GM12878 (cell line): Measurements from ENCODE around the gene SMIM35. TPM values are rescaled to one million over a fixed set of nuclear protein-coding genes. Genes with fewer than 3 reads are reported as not detected.

Experiments used
- ATAC-seq: fragments of 200-7000 bp; cut with Tn5 transposase; 3 replicates; pipeline ENCODE4 v1.9.1; 2020; ENCODE audit warnings: mild to moderate bottlenecking, moderate library complexity
- BruUV-seq: library from RNA; stranded (reverse); fragments of 400-500 nt; replicated peaks from 2 replicates; lab custom pipeline; 2021; lab: Mats Ljungman, UMichigan
- CTCF ChIA-PET: fragments of 300-600 bp; sonication (Branson Sonifier 250); formaldehyde crosslinking; extraction: SDS; loops from one replicate; lab custom pipeline; 2021; ENCODE audit warnings: inconsistent platforms; lab: Yijun Ruan, JAX
- POLR2A ChIA-PET: fragments of 350-600 bp; formaldehyde crosslinking; extraction: SDS; loops from one replicate; lab custom pipeline; 2021; ENCODE audit warnings: inconsistent platforms; lab: Charles Lee
- RAD21 ChIA-PET: fragments of 300-600 bp; sonication (Branson Sonifier 250); formaldehyde crosslinking; loops from one replicate; lab custom pipeline; 2023; ENCODE audit warnings: antibody characterized with exemption; ENCODE audit not compliant: unreplicated experiment; lab: Charles Lee
- SMC1A ChIA-PET: fragments of 300-600 bp; sonication (Branson Sonifier 250); formaldehyde crosslinking; loops from one replicate; lab custom pipeline; 2023; ENCODE audit not compliant: unreplicated experiment, uncharacterized antibody; lab: Charles Lee
- DNase-seq: peaks from one replicate; pipeline ENCODE4 v3.0.0-alpha.2; 2011; ENCODE audit warnings: low read depth, low spot score
- FAIRE-seq: peaks from 3 replicates; lab custom pipeline; 2011; peaks lifted over from hg19 to GRCh38; lab: Jason Lieb, UNC
- H2AFZ ChIP-seq: 2 replicates; pipeline ENCODE4 v1.6.0; 2011; ENCODE audit warnings: low read depth, low read length, control low read depth; ENCODE audit not compliant: control insufficient read depth
- H3K27ac ChIP-seq: 2 replicates; pipeline ENCODE4 v1.5.1; 2011; ENCODE audit warnings: control low read depth; ENCODE audit not compliant: control insufficient read depth, insufficient read depth
- H3K27me3 ChIP-seq, 2 experiments: replicated peaks in 1 of 2; 2 replicates each; pipeline versions ENCODE4 v1.6.0 to v1.6.1; 2011; ENCODE audit warnings: low read length in 1 of 2; ENCODE audit not compliant: control insufficient read depth in 2 of 2, insufficient read depth in 2 of 2
- H3K36me3 ChIP-seq, 2 experiments: 2 replicates each; pipeline ENCODE4 v1.5.1; 2011; ENCODE audit warnings: low read length in 1 of 2; ENCODE audit not compliant: control insufficient read depth in 2 of 2, insufficient read depth in 2 of 2
- H3K4me1 ChIP-seq: 2 replicates; pipeline ENCODE4 v1.6.1; 2011; ENCODE audit warnings: mild to moderate bottlenecking, low read length, moderate library complexity, mixed read lengths; ENCODE audit not compliant: control insufficient read depth, insufficient read depth
- H3K4me2 ChIP-seq: 2 replicates; pipeline ENCODE4 v1.6.0; 2011; ENCODE audit warnings: control low read depth; ENCODE audit not compliant: control insufficient read depth, insufficient read depth
- H3K4me3 ChIP-seq: fragments of 200-600 bp; sonication (generic); 2 replicates; pipeline ENCODE4 v1.5.1; 2016
- H3K79me2 ChIP-seq: 2 replicates; pipeline ENCODE4 v1.6.0; 2011; ENCODE audit warnings: low read length; ENCODE audit not compliant: control insufficient read depth, insufficient read depth
- H3K9ac ChIP-seq: 2 replicates; pipeline ENCODE4 v1.8.0; 2011; ENCODE audit warnings: low read length, control low read depth, mixed read lengths; ENCODE audit not compliant: control insufficient read depth, insufficient read depth
- H3K9me3 ChIP-seq: replicated peaks from 3 replicates; pipeline ENCODE4 v1.5.1; 2011; ENCODE audit warnings: mild to moderate bottlenecking, low read length; ENCODE audit not compliant: control insufficient read depth, insufficient read depth
- H4K20me1 ChIP-seq: 2 replicates; pipeline ENCODE4 v1.6.0; 2011; ENCODE audit not compliant: control insufficient read depth, insufficient read depth
- ASH2L ChIP-seq: fragments of 300-600, 200-600 bp; sonication (generic); IDR thresholded peaks from 2 replicates; pipeline ENCODE4 v1.6.1; 2017; ENCODE audit warnings: low read depth, mild to moderate bottlenecking, borderline replicate concordance
- CBX5 ChIP-seq: sonication (generic); IDR thresholded peaks from 2 replicates; pipeline ENCODE4 v1.6.1; 2016; ENCODE audit warnings: low read depth, moderate library complexity, mild to moderate bottlenecking, inconsistent platforms
- IRF3 ChIP-seq: fragments of 450-650 bp; IDR thresholded peaks from 2 replicates; pipeline ENCODE4 v1.6.1; 2014; ENCODE audit warnings: mild to moderate bottlenecking
- MTA3 ChIP-seq: IDR thresholded peaks from 2 replicates; pipeline ENCODE4 v1.6.1; 2012; ENCODE audit warnings: low read length, inconsistent platforms, borderline replicate concordance
- PAX8 ChIP-seq: fragments of 450-650 bp; IDR thresholded peaks from 2 replicates; pipeline ENCODE4 v1.6.1; 2017; ENCODE audit warnings: mild to moderate bottlenecking, moderate library complexity
- PBX3 ChIP-seq: IDR thresholded peaks from 2 replicates; pipeline ENCODE4 v1.6.1; 2011; ENCODE audit warnings: mild to moderate bottlenecking, low read depth, low read length, moderate library complexity; ENCODE audit not compliant: insufficient replicate concordance
- RELA ChIP-seq: fragments of 450-650 bp; IDR thresholded peaks from 2 replicates; pipeline ENCODE4 v1.8.0; 2014; ENCODE audit warnings: borderline replicate concordance; ENCODE audit not compliant: partially characterized antibody
- REST ChIP-seq: IDR thresholded peaks from 2 replicates; pipeline ENCODE4 v1.6.1; 2012; ENCODE audit warnings: mild to moderate bottlenecking, low read depth, low read length
- ZNF384 ChIP-seq: IDR thresholded peaks from 2 replicates; pipeline ENCODE4 v1.6.1; 2012; ENCODE audit warnings: low read depth, mild to moderate bottlenecking, low read length, improper control_type of control experiment, borderline replicate concordance
- WGBS: methylation state at CpG from one replicate; pipeline ENCODE4 v1.1.6; 2016; ENCODE audit warnings: low lambda C conversion rate; ENCODE audit not compliant: insufficient replicate concordance, insufficient coverage; ENCODE audit errors: missing lambda C conversion rate; 5-methylcytosine and 5-hydroxymethylcytosine counted together
- in situ Hi-C: fragments of 300-500 bp; cut with MboI; formaldehyde crosslinking; loops from 9 replicates; pipeline ENCODE4 v1.14.3; 2018; ENCODE audit warnings: mixed read lengths
- intact Hi-C: fragments of 100-400 bp; cut with micrococcal nuclease; formaldehyde crosslinking; loops from one replicate; pipeline ENCODE4 v1.14.2; 2022; ENCODE audit not compliant: unreplicated experiment
- polyA plus RNA-seq, 11 experiments: library from polyadenylated mRNA; depleted of rRNA in 4 of 11; unstranded in 6 of 11; stranded (reverse) in 5 of 11; fragments of >200 nt; fragmentation: Nextera tagmentation in 4 of 11; fragmentation: Illumina TruSeq in 1 of 11; extraction: Ambion mirVana in 4 of 11; extraction: Trizol in 1 of 11; gene quantifications; 1 replicate in 1 of 11; 2 replicates in 10 of 11; pipeline versions ENCODE4 v1.2.1 to v1.2.3, GENCODE V29; 2011 to 2016; ENCODE audit warnings: inconsistent platforms in 2 of 11, missing spikeins in 2 of 11, low read depth in 1 of 11
- total RNA-seq, 4 experiments: library from RNA; depleted of rRNA in 3 of 4; stranded (reverse); fragments of >200 nt in 3 of 4; fragmentation: Illumina TruSeq in 1 of 4; extraction: Trizol in 1 of 4; gene quantifications; 2 replicates each; pipeline versions ENCODE4 v1.2.1 to v1.2.3, GENCODE V29; 2013 to 2021

SMIM35 gene
- total and polyA plus RNA-seq, 10 of the 15 experiments (the other 5 are each of a cell fraction or from before 2014, with no cell fraction given): 0.02 to 1.1 (median 0.05) TPM; not detected in 5

GRCh38 chr11:118061586-118062125 is 25.1 kb downstream of the SMIM35 start:
- no peak overlapping the region for H3K27ac ChIP-seq
- TF ChIP-seq PAX8 (no peak), CBX5 (no peak), MTA3 (no peak), RELA (no peak), IRF3 (no peak), ZNF384 (no peak), ASH2L (no peak), PBX3 (no peak), REST (no peak)
- TF ChIP-seq, all 136 proteins: peak for 0

More at GRCh38 chr11:118061586-118062125, 25.1 kb downstream of the SMIM35 start:
- Histone ChIP-seq H3K27me3 (peaks cover 1 to 3% of the 10 kb centered on the region in 2 experiments; a peak in 3 of 4 replicates), H3K4me1 (no peaks in the 10 kb centered on the region), H3K9ac (no peak overlapping the region), H3K79me2 (no peaks in the 10 kb centered on the region), H4K20me1 (no peaks in the 10 kb centered on the region), H3K9me3 (no peaks in the 10 kb centered on the region), H2AFZ (no peak overlapping the region), H3K36me3 (no peaks in the 10 kb centered on the region), H3K4me3 (no peak overlapping the region), H3K4me2 (no peak overlapping the region)
- ChIA-PET CTCF (interaction anchor here (0.6 to 2.3 kb wide), 6 partner anchors 8 to 115 kb away, joined by 3 to 7 read pairs (median 4); no protein-coding TSS in a partner anchor), RAD21 (interaction anchor here (0.7 to 2.1 kb wide), 3 partner anchors 8 to 228 kb away, joined by 3 to 9 read pairs (median 3); no protein-coding TSS in a partner anchor), SMC1A (interaction anchor here (1.0 to 2.1 kb wide), 4 partner anchors 9 to 512 kb away, joined by 3 to 8 read pairs (median 4); no protein-coding TSS in a partner anchor), POLR2A (interaction anchor here (0.5 kb wide), 1 partner anchor 634 kb away, joined by 3 read pairs; no protein-coding TSS in a partner anchor)
- FAIRE-seq (no peak), DNase-seq (no peak), ATAC-seq (no peak)
- in situ Hi-C loops (loop anchor here (25.0 kb wide), 1 partner anchor 624 kb away; no protein-coding TSS in a partner anchor), intact Hi-C loops (no loop called here)
- no TSS peak for BruUV-seq
- WGBS: 42% methylated on average over 6 of the region's 6 CpGs
